Endothelial cell of umbilical vein (primary cell): ENCODE measurements around the gene ARID1B. TPM values are rescaled to one million over a fixed set of nuclear protein-coding genes. Genes with fewer than 3 reads are reported as not detected.

Experiments
- BruUV-seq: library from RNA; stranded (reverse); fragments of 400-500 nt; replicated peaks from 2 replicates; lab custom pipeline; 2021; lab: Mats Ljungman, UMichigan
- CTCF ChIA-PET: fragments of 300-600, 350-600 bp; sonication (Branson Sonifier 250); formaldehyde crosslinking; loops from one replicate; lab custom pipeline; 2021; ENCODE audit warnings: antibody characterized with exemption, inconsistent platforms; lab: Charles Lee
- POLR2A ChIA-PET: fragments of 300-600, 350-600 bp; sonication (Branson Sonifier 250); formaldehyde crosslinking; loops from one replicate; lab custom pipeline; 2021; ENCODE audit warnings: antibody characterized with exemption, inconsistent platforms; lab: Charles Lee
- DNase-seq: peaks from one replicate; pipeline ENCODE4 v3.0.0-alpha.2; 2011; ENCODE audit warnings: low read depth, low spot score
- FAIRE-seq: peaks from 2 replicates; lab custom pipeline; 2011; peaks lifted over from hg19 to GRCh38; lab: Jason Lieb, UNC
- H2AFZ ChIP-seq: 2 replicates; pipeline ENCODE4 v1.6.0; 2012; ENCODE audit warnings: low read depth, low read length, control low read depth, inconsistent platforms
- H3K27ac ChIP-seq: 2 replicates; pipeline ENCODE4 v1.5.1; 2011; ENCODE audit warnings: low read depth, mild to moderate bottlenecking, control low read depth, low read length, moderate library complexity; ENCODE audit not compliant: insufficient read depth
- H3K27me3 ChIP-seq, 2 experiments: 2 replicates each; pipeline versions ENCODE4 v1.6.0 to v1.6.1; 2011; ENCODE audit warnings: low read length in 2 of 2, mixed read lengths in 1 of 2; ENCODE audit not compliant: control insufficient read depth in 2 of 2, insufficient read depth in 2 of 2
- H3K36me3 ChIP-seq, 2 experiments: 2 replicates in 1 of 2; 3 replicates in 1 of 2; pipeline ENCODE4 v1.5.1; 2011; ENCODE audit warnings: low read length in 2 of 2, mild to moderate bottlenecking in 1 of 2, moderate library complexity in 1 of 2; ENCODE audit not compliant: control insufficient read depth in 2 of 2, insufficient read depth in 2 of 2; ENCODE audit errors: extremely low read depth in 1 of 2
- H3K4me1 ChIP-seq: 3 replicates; pipeline ENCODE4 v1.5.1; 2011; ENCODE audit warnings: mild to moderate bottlenecking, low read length; ENCODE audit not compliant: control insufficient read depth, insufficient read depth; ENCODE audit errors: extremely low read depth
- H3K4me2 ChIP-seq: 2 replicates; pipeline ENCODE4 v1.6.1; 2011; ENCODE audit warnings: low read length, control low read depth, mixed read lengths; ENCODE audit not compliant: insufficient read depth
- H3K4me3 ChIP-seq, 3 experiments: fragments of 200-600 bp in 1 of 3; sonication (generic), shearing (Covaris generic) in 1 of 3; replicated peaks in 1 of 3; 2 replicates each; pipeline ENCODE4 v1.5.1; 2011 to 2016; ENCODE audit warnings: control low read depth in 3 of 3, low read length in 3 of 3, mild to moderate bottlenecking in 2 of 3, inconsistent platforms in 1 of 3, low read depth in 1 of 3, moderate library complexity in 1 of 3; ENCODE audit not compliant: insufficient read depth in 1 of 3
- H3K79me2 ChIP-seq: 2 replicates; pipeline ENCODE4 v1.6.0; 2012; ENCODE audit warnings: low read length, inconsistent platforms; ENCODE audit not compliant: control insufficient read depth, insufficient read depth
- H3K9ac ChIP-seq: replicated peaks from 2 replicates; pipeline ENCODE3; 2011; ENCODE audit warnings: low read length, control low read depth; ENCODE audit not compliant: insufficient read depth; ENCODE audit errors: extremely low read depth
- H3K9me1 ChIP-seq: replicated peaks from 3 replicates; pipeline ENCODE4 v1.6.0; 2011; ENCODE audit warnings: mild to moderate bottlenecking, low read length; ENCODE audit not compliant: control insufficient read depth, insufficient read depth; ENCODE audit errors: extremely low read depth
- H3K9me3 ChIP-seq: replicated peaks from 2 replicates; pipeline ENCODE4 v1.5.1; 2012; ENCODE audit warnings: low read length, inconsistent platforms; ENCODE audit not compliant: control insufficient read depth, insufficient read depth
- H4K20me1 ChIP-seq: replicated peaks from 2 replicates; pipeline ENCODE3; 2011; ENCODE audit warnings: mild to moderate bottlenecking, low read length; ENCODE audit not compliant: control insufficient read depth, insufficient read depth; ENCODE audit errors: extremely low read depth
- EZH2 ChIP-seq: IDR thresholded peaks from 2 replicates; pipeline ENCODE4 v1.6.1; 2012; ENCODE audit warnings: borderline replicate concordance, low read depth, mild to moderate bottlenecking, moderate library complexity, low read length, inconsistent platforms; ENCODE audit not compliant: severe bottlenecking
- FOS ChIP-seq: IDR thresholded peaks from 2 replicates; pipeline ENCODE4 v1.6.1; 2011; ENCODE audit warnings: mild to moderate bottlenecking, low read length, moderate library complexity, borderline replicate concordance; ENCODE audit not compliant: insufficient read depth
- GATA2 ChIP-seq: IDR thresholded peaks from 2 replicates; pipeline ENCODE4 v1.7.0; 2011; ENCODE audit warnings: low read depth, mild to moderate bottlenecking, moderate library complexity, mixed read lengths, low read length; ENCODE audit not compliant: insufficient read length, insufficient read depth
- JUN ChIP-seq: IDR thresholded peaks from 2 replicates; pipeline ENCODE4 v1.6.1; 2011; ENCODE audit warnings: borderline replicate concordance, low read depth; ENCODE audit not compliant: insufficient read length, insufficient read depth
- MYC ChIP-seq: IDR thresholded peaks from one replicate; pipeline ENCODE4 v1.6.1; 2011; ENCODE audit warnings: mild to moderate bottlenecking, low read depth, low read length
- POLR2A ChIP-seq: IDR thresholded peaks from 2 replicates; pipeline ENCODE4 v1.6.1; 2012; ENCODE audit warnings: low read depth, mild to moderate bottlenecking, control low read depth, low read length
- POLR2AphosphoS5 ChIP-seq: IDR thresholded peaks from 2 replicates; pipeline ENCODE4 v1.6.1; 2012; ENCODE audit warnings: low read depth, mild to moderate bottlenecking, control low read depth, low read length, moderate library complexity; ENCODE audit not compliant: insufficient read depth
- dilution Hi-C: fragments of 300-500 bp; cut with MboI; formaldehyde crosslinking; loops from one replicate; pipeline ENCODE4 v1.15.0; 2019; ENCODE audit warnings: low sequenced_read_pairs; ENCODE audit not compliant: extremely low pct_ligation_motif_present
- intact Hi-C: fragments of 100-400 bp; cut with micrococcal nuclease; formaldehyde crosslinking; loops from one replicate; pipeline ENCODE4 v1.10.0; 2022
- polyA plus RNA-seq, 4 experiments: library from polyadenylated mRNA; depleted of rRNA in 3 of 4; stranded (reverse) in 3 of 4; unstranded in 1 of 4; fragments of >200 nt; gene quantifications; 2 replicates each; pipeline versions ENCODE4 v1.2.1 to v1.2.3, GENCODE V29; 2011 to 2012; ENCODE audit warnings: missing spikeins in 1 of 4
- total RNA-seq: library from RNA; stranded (reverse); gene quantifications from 2 replicates; pipeline ENCODE4 v1.2.3, GENCODE V29; 2021
- TF ChIP-seq, protein P1 (sequence below): IDR thresholded peaks from 2 replicates; pipeline ENCODE4 v1.6.1; 2011; ENCODE audit not compliant: insufficient read depth, insufficient read length
- TF ChIP-seq, protein P2 (sequence below), 2 donors: IDR thresholded peaks; 1 replicate in 1 of 2; 2 replicates in 1 of 2; pipeline ENCODE4 v1.5.1; 2011; ENCODE audit warnings: low read length in 2 of 2, mild to moderate bottlenecking in 2 of 2, moderate library complexity in 2 of 2, control low read depth in 1 of 2, inconsistent platforms in 1 of 2, low read depth in 1 of 2; ENCODE audit not compliant: insufficient read depth in 1 of 2; ENCODE audit errors: extremely low read depth in 1 of 2

Gene ARID1B
- total and polyA plus RNA-seq, 2 donors (not counting 3 experiments of a cell fraction or from before 2014, with no cell fraction given), result 21.8 to 89.5 TPM

DNA sequence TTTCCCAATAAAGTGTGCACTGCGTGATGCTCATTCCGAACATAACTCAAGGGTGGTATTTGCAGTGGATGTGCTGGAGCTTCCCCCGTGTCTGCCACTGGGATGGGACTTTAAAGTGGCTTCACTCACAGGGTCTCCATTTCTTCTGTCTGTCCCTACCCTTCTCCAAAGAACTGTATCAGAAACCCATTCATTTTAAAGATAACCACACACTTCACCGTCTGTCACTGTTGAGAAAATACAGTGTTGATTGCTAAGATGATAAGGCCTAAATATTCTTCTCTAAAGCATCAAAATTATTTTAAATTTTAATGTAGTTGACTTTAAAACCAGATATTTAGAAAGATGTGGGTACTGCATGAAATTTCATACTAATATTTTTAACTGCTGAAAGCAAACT, 384.7 kb downstream of the ARID1B start:
- no TSS peak for BruUV-seq
- Histone ChIP-seq H3K36me3 (peaks cover 0 to under 1% of the 10 kb centered on the region in 2 experiments), H3K4me2 (no peak overlapping the region), H3K79me2 (no peaks in the 10 kb centered on the region), H3K9ac (no peak overlapping the region), H3K4me3 (no peak overlapping the region), H3K27me3 (no peaks in the 10 kb centered on the region), H3K9me3 (no peaks in the 10 kb centered on the region), H3K27ac (no peak overlapping the region), H3K4me1 (no peaks in the 10 kb centered on the region), H2AFZ (no peak overlapping the region), H4K20me1 (no peaks in the 10 kb centered on the region), H3K9me1 (no peaks in the 10 kb centered on the region)
- no peak for FAIRE-seq
- intact Hi-C loops (no loop called here), dilution Hi-C loops (no loop called here)
- CTCF ChIA-PET, result no interaction called here
- no peak for TF ChIP-seq EZH2
- TF ChIP-seq POLR2A, result no peak
- no peak for TF ChIP-seq GATA2
- TF ChIP-seq, protein P1, sequence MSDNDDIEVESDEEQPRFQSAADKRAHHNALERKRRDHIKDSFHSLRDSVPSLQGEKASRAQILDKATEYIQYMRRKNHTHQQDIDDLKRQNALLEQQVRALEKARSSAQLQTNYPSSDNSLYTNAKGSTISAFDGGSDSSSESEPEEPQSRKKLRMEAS, result no peak
- TF ChIP-seq, protein P2, sequence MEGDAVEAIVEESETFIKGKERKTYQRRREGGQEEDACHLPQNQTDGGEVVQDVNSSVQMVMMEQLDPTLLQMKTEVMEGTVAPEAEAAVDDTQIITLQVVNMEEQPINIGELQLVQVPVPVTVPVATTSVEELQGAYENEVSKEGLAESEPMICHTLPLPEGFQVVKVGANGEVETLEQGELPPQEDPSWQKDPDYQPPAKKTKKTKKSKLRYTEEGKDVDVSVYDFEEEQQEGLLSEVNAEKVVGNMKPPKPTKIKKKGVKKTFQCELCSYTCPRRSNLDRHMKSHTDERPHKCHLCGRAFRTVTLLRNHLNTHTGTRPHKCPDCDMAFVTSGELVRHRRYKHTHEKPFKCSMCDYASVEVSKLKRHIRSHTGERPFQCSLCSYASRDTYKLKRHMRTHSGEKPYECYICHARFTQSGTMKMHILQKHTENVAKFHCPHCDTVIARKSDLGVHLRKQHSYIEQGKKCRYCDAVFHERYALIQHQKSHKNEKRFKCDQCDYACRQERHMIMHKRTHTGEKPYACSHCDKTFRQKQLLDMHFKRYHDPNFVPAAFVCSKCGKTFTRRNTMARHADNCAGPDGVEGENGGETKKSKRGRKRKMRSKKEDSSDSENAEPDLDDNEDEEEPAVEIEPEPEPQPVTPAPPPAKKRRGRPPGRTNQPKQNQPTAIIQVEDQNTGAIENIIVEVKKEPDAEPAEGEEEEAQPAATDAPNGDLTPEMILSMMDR (IDR thresholded peaks at IDR 0.05; ENCODE audit: extremely low read depth in 1 of 2, insufficient read depth in 1 of 2, low read depth in 1 of 2, low read length in 2 of 2), result no peak
- no peak for TF ChIP-seq MYC
- TF ChIP-seq FOS, result no peak
- no peak for TF ChIP-seq JUN
- no peak for TF ChIP-seq POLR2AphosphoS5
- DNase-seq, result no peak
- POLR2A ChIA-PET, result no interaction called here
